ENCODE measurements around the gene STEEP1. TPM values are rescaled to one million over a fixed set of nuclear protein-coding genes. Genes with fewer than 3 reads are reported as not detected.

Gene STEEP1
- total and polyA plus RNA-seq, 2 of the 13 experiments (the other 11 are each of a cell fraction or from before 2014, with no cell fraction given): 7.7 to 23.1 TPM

- TF ChIP-seq PRDM10 (CRISPR knock-in tag; IDR thresholded peaks at IDR 0.05; ENCODE audit: low read depth) (peak; percentile 99), ZNF510 (CRISPR knock-in tag; IDR thresholded peaks at IDR 0.05; ENCODE audit: low read depth) (no peak), ELF1 (CRISPR knock-in tag; IDR thresholded peaks at IDR 0.05) (peak; percentile 85), ARID5B (CRISPR knock-in tag; IDR thresholded peaks at IDR 0.05) (0 out of 2 replicates have a peak, but pooled peaks have one; percentile 16), SAP130 (CRISPR knock-in tag; IDR thresholded peaks at IDR 0.05; ENCODE audit: low read depth) (peak; percentile 87)
Measured at GRCh38 chrX:119565107-119565663, at the start of gene STEEP1 (continued).

All from HepG2 (cell line).